Uterus (tissue), 4 donors: ENCODE data around the gene STK33. TPM values are rescaled to one million over a fixed set of nuclear protein-coding genes. Genes with fewer than 3 reads are reported as not detected.

Experiments
- DNase-seq, 2 donors: peaks; one replicate each; pipeline ENCODE4 v3.0.0-alpha.2; 2019 to 2020
- H3K27ac ChIP-seq, 2 donors: fragments of 200-600 bp; sonication (generic); 1 replicate in 1 of 2; 2 replicates in 1 of 2; pipeline ENCODE4 v1.5.1; 2016 to 2018
- H3K27me3 ChIP-seq, 2 donors: fragments of 200-600 bp; sonication (generic); one replicate each; pipeline ENCODE4 v1.5.1; 2018 to 2019; ENCODE audit warnings: control low read depth in 1 of 2
- H3K36me3 ChIP-seq, 2 donors: fragments of 200-600 bp; sonication (generic); one replicate each; pipeline ENCODE4 v1.5.1; 2019; ENCODE audit warnings: control low read depth in 1 of 2
- H3K4me1 ChIP-seq, 2 donors: fragments of 200-600 bp; sonication (generic); one replicate each; pipeline ENCODE4 v1.5.1; 2018 to 2019; ENCODE audit warnings: control low read depth in 1 of 2
- H3K4me3 ChIP-seq, 2 donors: fragments of 200-600 bp; sonication (generic); 1 replicate in 1 of 2; 2 replicates in 1 of 2; pipeline ENCODE4 v1.5.1; 2018 to 2019; ENCODE audit warnings: mild to moderate bottlenecking in 1 of 2
- H3K9me3 ChIP-seq, 2 donors: fragments of 200-600 bp; sonication (generic); one replicate each; pipeline ENCODE4 v1.5.1; 2019; ENCODE audit warnings: control low read depth in 1 of 2
- POLR2A ChIP-seq, 2 donors: fragments of 450-650 bp; IDR thresholded peaks; one replicate each; pipeline ENCODE4 v1.6.1; 2016; ENCODE audit warnings: antibody characterized with exemption in 2 of 2, mild to moderate bottlenecking in 1 of 2, moderate library complexity in 1 of 2
- intact Hi-C: fragments of 100-400 bp; cut with DNase I; formaldehyde crosslinking; loops from one replicate; pipeline ENCODE4 v1.15.1; 2023; ENCODE audit warnings: low total_unique reads
- total RNA-seq, 4 donors: library from RNA; depleted of rRNA in 3 of 4; stranded (reverse); fragments of >200 nt in 3 of 4; gene quantifications; one replicate each; pipeline versions ENCODE4 v1.1.0 to v1.2.4, GENCODE V29; 2014 to 2023
- TF ChIP-seq, protein P1 (sequence below), 4 experiments: fragments of 200-600 bp in 2 of 4; fragments of 450-650 bp in 2 of 4; sonication (generic) in 2 of 4; IDR thresholded peaks; one replicate each; pipeline ENCODE4 v1.5.1; 2016 to 2019; ENCODE audit warnings: antibody characterized with exemption in 4 of 4, mild to moderate bottlenecking in 2 of 4, moderate library complexity in 1 of 4
- donor health status: DM: yes; HTN: yes; CAD: no.

STK33 gene
- total RNA-seq, 4 donors from 2014 or later = 12.4 to 30.7 (median 30.2) TPM

DNA sequence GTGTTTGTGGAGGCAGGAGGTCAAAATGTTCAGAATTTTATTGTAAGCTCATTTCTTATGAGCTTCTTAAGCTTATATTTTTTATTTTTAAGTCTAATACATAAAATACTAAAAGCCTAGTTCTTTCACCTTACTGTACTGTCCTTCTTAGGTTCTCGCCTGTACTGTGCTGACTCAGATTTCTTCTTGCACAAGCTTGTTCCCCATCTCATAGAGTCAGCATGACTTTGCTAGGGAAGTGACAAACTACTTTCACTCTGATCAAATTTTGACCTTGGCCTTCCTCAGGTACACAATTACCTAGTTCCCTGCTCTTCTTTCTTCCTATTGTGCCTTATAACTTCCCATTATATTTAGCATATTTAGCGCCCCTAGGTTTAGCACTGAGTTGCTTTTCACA is 81.5 kb downstream of the STK33 start:
- Histone ChIP-seq H3K9me3 (no peaks in the 10 kb centered on the region), H3K4me3 (no peak overlapping the region), H3K27ac (no peak overlapping the region), H3K36me3 (no peaks in the 10 kb centered on the region), H3K4me1 (no peaks in the 10 kb centered on the region), H3K27me3 (no peaks in the 10 kb centered on the region)
- DNase-seq = no peak
- TF ChIP-seq, protein P1, sequence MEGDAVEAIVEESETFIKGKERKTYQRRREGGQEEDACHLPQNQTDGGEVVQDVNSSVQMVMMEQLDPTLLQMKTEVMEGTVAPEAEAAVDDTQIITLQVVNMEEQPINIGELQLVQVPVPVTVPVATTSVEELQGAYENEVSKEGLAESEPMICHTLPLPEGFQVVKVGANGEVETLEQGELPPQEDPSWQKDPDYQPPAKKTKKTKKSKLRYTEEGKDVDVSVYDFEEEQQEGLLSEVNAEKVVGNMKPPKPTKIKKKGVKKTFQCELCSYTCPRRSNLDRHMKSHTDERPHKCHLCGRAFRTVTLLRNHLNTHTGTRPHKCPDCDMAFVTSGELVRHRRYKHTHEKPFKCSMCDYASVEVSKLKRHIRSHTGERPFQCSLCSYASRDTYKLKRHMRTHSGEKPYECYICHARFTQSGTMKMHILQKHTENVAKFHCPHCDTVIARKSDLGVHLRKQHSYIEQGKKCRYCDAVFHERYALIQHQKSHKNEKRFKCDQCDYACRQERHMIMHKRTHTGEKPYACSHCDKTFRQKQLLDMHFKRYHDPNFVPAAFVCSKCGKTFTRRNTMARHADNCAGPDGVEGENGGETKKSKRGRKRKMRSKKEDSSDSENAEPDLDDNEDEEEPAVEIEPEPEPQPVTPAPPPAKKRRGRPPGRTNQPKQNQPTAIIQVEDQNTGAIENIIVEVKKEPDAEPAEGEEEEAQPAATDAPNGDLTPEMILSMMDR (IDR thresholded peaks at IDR 0.05) = no peak
- no peak for TF ChIP-seq POLR2A (IDR thresholded peaks at IDR 0.05)
- intact Hi-C loops = no loop called here

DNA sequence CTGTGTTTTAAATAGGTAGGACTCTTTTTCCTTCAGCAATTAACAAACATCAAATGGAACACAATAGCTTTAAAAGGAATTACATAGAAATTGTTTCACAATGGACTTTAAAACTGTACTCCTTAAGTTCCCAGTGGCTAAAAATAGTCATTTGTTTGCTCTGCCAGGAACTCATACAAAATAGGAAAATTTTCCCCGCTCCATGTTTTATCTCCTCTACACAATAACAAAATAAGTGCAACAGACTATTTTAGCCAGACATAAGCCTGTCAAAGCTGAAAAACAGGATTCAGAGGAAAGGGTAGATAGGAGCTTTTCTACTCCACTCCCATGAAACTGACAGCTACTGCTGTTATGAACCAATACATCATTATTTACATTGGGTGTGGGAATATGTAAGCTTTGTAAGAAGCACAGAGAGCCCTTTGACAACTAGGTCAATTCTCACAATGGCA is 90.1 kb downstream of the STK33 start:
- peak overlapping the region in 1 of 2 donors; percentile 34 for H3K27ac ChIP-seq
- no peaks in the 10 kb centered on the region for H3K9me3 ChIP-seq
- DNase-seq = no peak
- no peaks in the 10 kb centered on the region for H3K27me3 ChIP-seq
- intact Hi-C loops = no loop called here
- no peak for TF ChIP-seq POLR2A (IDR thresholded peaks at IDR 0.05)
- TF ChIP-seq, protein P1 (IDR thresholded peaks at IDR 0.05) = no peak
- no peaks in the 10 kb centered on the region for H3K4me1 ChIP-seq
- H3K36me3 ChIP-seq = no peaks in the 10 kb centered on the region
- no peak overlapping the region for H3K4me3 ChIP-seq

DNA sequence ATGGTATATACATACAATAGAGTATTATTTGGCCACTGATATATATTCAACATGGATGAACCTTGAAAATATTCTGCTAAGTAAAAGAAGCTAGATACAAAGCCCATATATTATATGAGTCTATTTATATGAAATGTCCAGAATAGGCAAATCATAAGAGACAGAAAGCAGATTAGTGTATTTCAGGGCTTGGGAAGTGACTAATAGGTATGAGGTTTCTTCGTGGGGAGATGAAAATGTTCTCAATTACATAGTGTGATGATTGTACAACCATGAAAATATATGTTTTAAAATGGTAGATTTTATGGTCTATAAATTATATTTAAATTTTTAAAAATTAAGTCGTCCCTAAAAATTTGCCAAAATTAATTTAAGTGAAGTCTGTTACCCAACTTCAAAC is 92.2 kb downstream of the STK33 start:
- DNase-seq = no peak
- Histone ChIP-seq H3K27ac (no peak overlapping the region), H3K36me3 (no peaks in the 10 kb centered on the region), H3K9me3 (peaks cover 0 to 7% of the 10 kb centered on the region in 2 donors), H3K27me3 (no peaks in the 10 kb centered on the region), H3K4me1 (no peaks in the 10 kb centered on the region), H3K4me3 (no peak overlapping the region)
- intact Hi-C loops = no loop called here
- no peak for TF ChIP-seq POLR2A (IDR thresholded peaks at IDR 0.05)
- TF ChIP-seq, protein P1 (IDR thresholded peaks at IDR 0.05) = no peak

DNA sequence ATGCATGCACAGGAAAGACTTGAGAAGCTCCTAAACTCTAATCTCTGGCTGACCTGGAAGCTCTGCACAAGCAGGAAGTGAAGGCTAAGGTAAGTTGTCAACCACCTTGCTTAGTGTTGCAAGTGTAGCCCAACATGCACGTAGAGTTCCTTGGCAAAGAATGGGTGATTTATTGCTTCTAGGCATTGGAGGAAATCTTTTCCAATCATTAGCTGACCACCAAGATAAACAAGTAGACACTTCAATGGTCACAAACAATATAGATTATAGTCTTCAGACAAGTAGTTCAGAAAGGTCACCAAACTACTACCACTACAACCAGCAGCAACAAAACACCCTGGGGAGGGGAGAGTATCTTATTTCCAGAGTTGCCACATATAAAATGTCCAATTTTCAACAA is 105.6 kb downstream of the STK33 start:
- H3K36me3 ChIP-seq = no peaks in the 10 kb centered on the region
- intact Hi-C loops = no loop called here
- TF ChIP-seq POLR2A (IDR thresholded peaks at IDR 0.05) = no peak
- TF ChIP-seq, protein P1 (IDR thresholded peaks at IDR 0.05) = no peak
- H3K9me3 ChIP-seq = no peaks in the 10 kb centered on the region
- no peaks in the 10 kb centered on the region for H3K27me3 ChIP-seq
- no peak overlapping the region for H3K4me3 ChIP-seq
- H3K27ac ChIP-seq = no peak overlapping the region
- DNase-seq = no peak
- H3K4me1 ChIP-seq = no peaks in the 10 kb centered on the region

DNA sequence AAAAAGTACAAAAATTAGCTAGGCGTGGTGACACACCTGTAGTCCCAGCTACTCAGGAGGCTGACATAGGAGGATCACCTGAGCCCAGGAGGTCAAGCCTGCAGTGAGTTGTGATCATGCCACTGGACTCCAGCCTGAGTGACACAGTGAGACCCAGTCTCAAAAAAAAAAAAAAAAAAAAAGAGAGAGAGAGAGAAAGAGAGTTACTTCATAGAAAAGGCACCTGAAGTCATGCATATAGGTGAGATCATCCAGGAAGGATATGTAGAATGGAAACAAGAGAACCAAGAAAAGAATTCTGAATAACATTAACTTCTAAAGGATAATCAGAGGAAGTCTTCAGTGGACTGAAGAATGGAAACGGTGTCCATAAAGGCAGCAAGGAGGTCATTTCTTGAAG is 106.8 kb downstream of the STK33 start:
- no peaks in the 10 kb centered on the region for H3K27me3 ChIP-seq
- H3K27ac ChIP-seq = no peak overlapping the region
- no peak overlapping the region for H3K4me3 ChIP-seq
- TF ChIP-seq, protein P1 (IDR thresholded peaks at IDR 0.05) = no peak
- no peak for TF ChIP-seq POLR2A (IDR thresholded peaks at IDR 0.05)
- intact Hi-C loops = no loop called here
- H3K4me1 ChIP-seq = no peaks in the 10 kb centered on the region
- no peaks in the 10 kb centered on the region for H3K36me3 ChIP-seq
- H3K9me3 ChIP-seq = no peaks in the 10 kb centered on the region
- DNase-seq = no peak
